HCT116 (cell line): Measurements from ENCODE around the gene DRGX.

Source experiments
- CTCF ChIP-seq, 3 experiments: fragments of 200-600 bp in 1 of 3; sonication (generic) in 1 of 3; IDR thresholded peaks in 2 of 3; conservative IDR thresholded peaks in 1 of 3; 2 replicates each; pipeline ENCODE4 v1.5.1; 2012 to 2017; ENCODE audit warnings: low read depth in 2 of 3, low read length in 2 of 3, antibody characterized with exemption in 1 of 3, borderline replicate concordance in 1 of 3, control low read depth in 1 of 3, mild to moderate bottlenecking in 1 of 3, mixed read lengths in 1 of 3, mixed run types in 1 of 3, moderate library complexity in 1 of 3; ENCODE audit not compliant: insufficient read depth in 1 of 3
- EZH2 ChIP-seq: fragments of 200-600 bp; sonication (generic); IDR thresholded peaks from 2 replicates; pipeline ENCODE4 v1.6.1; 2017; ENCODE audit warnings: antibody characterized with exemption, mixed run types
- JUND ChIP-seq: IDR thresholded peaks from 2 replicates; pipeline ENCODE4 v1.6.1; 2012
- MAX ChIP-seq: IDR thresholded peaks from 2 replicates; pipeline ENCODE4 v1.6.1; 2012
- POLR2A ChIP-seq: IDR thresholded peaks from 2 replicates; pipeline ENCODE4 v1.7.0; 2011; ENCODE audit warnings: borderline replicate concordance; ENCODE audit not compliant: insufficient read depth, insufficient read length; ENCODE audit errors: extremely low read depth
- YY1 ChIP-seq: IDR thresholded peaks from 2 replicates; pipeline ENCODE4 v1.6.1; 2011; ENCODE audit warnings: low read length, low read depth, moderate library complexity, mild to moderate bottlenecking; ENCODE audit not compliant: insufficient replicate concordance; ENCODE audit errors: extremely low read depth
- TF ChIP-seq, protein P1 (sequence below): IDR thresholded peaks from 2 replicates; pipeline ENCODE4 v1.6.1; 2012

DNA sequence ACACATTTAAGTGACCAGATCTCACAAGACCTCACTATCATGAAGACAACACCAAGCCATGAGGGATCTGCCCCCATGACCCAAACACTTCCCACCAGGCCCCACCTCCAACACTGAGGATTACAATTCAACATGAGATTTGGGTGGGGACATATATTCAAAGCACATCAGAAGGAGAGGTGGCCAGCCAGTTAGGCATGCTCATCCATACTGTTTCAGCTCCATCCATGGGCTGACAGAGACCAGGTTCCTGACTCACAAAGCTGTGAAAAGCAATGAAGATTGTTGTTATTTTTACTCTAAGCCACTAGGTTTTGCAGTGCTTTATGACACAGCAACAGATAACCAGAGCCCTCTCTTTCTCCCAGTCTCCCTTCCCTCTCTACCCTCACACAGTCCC, 60.9 kb downstream of the DRGX start:
- no peak for TF ChIP-seq CTCF (IDR thresholded peaks at IDR 0.05 in 2 of 3, conservative IDR thresholded peaks at IDR 0.05 in 1 of 3; ENCODE audit: borderline replicate concordance in 1 of 3, insufficient read depth in 1 of 3, low read depth in 2 of 3, low read length in 2 of 3)
- no peak for TF ChIP-seq JUND
- no peak for TF ChIP-seq POLR2A
- no peak for TF ChIP-seq MAX
- no peak for TF ChIP-seq YY1
- TF ChIP-seq, protein P1, sequence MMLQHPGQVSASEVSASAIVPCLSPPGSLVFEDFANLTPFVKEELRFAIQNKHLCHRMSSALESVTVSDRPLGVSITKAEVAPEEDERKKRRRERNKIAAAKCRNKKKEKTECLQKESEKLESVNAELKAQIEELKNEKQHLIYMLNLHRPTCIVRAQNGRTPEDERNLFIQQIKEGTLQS = no peak
- TF ChIP-seq EZH2 = no peak
